HepG2 (cell line): ENCODE results near the gene ABCB8. TPM values are rescaled to one million over a fixed set of nuclear protein-coding genes. Genes with fewer than 3 reads are reported as not detected.
A peak's percentile ranks its signal among the peaks of the same experiment; 100 is the strongest.

Experiments used
- CHD4 ChIP-seq: fragments of 200-600 bp; sonication (generic); IDR thresholded peaks from 2 replicates; pipeline ENCODE4 v1.7.0; 2017; ENCODE audit warnings: mild to moderate bottlenecking, low read length, borderline replicate concordance
- MEIS2 ChIP-seq: sonication (generic); formaldehyde crosslinking; IDR thresholded peaks from 2 replicates; pipeline ENCODE4 v1.9.0; 2021; ENCODE audit warnings: mild to moderate bottlenecking, missing genetic modification reagents
- PRDM4 ChIP-seq: sonication (generic); formaldehyde crosslinking; IDR thresholded peaks from 2 replicates; pipeline ENCODE4 v1.9.0; 2021; ENCODE audit warnings: missing genetic modification reagents, borderline replicate concordance
- SMARCC2 ChIP-seq: fragments of 450-650 bp; IDR thresholded peaks from 2 replicates; pipeline ENCODE4 v1.6.1; 2017; ENCODE audit warnings: antibody characterized with exemption, mild to moderate bottlenecking
- TSC22D2 ChIP-seq: sonication (generic); formaldehyde crosslinking; IDR thresholded peaks from 2 replicates; pipeline ENCODE4 v1.5.1; 2020; ENCODE audit warnings: missing genetic modification reagents, mild to moderate bottlenecking, borderline replicate concordance
- ZBTB39 ChIP-seq: sonication (generic); formaldehyde crosslinking; IDR thresholded peaks from 2 replicates; pipeline ENCODE4 v1.5.0; 2020; ENCODE audit warnings: missing genetic modification reagents
- ZFP82 ChIP-seq: sonication (generic); formaldehyde crosslinking; IDR thresholded peaks from 2 replicates; pipeline ENCODE4 v1.5.1; 2020; ENCODE audit warnings: mild to moderate bottlenecking, missing genetic modification reagents, borderline replicate concordance
- ZHX2 ChIP-seq, 2 experiments: sonication (generic) in 1 of 2; formaldehyde crosslinking in 1 of 2; IDR thresholded peaks; 2 replicates each; pipeline versions ENCODE4 v1.6.1 to v1.9.0; 2014 to 2022; ENCODE audit warnings: antibody characterized with exemption in 1 of 2, borderline replicate concordance in 1 of 2, inconsistent platforms in 1 of 2, low read depth in 1 of 2, missing genetic modification reagents in 1 of 2
- ZNF646 ChIP-seq: sonication (generic); formaldehyde crosslinking; IDR thresholded peaks from 2 replicates; pipeline ENCODE4 v1.9.0; 2021; ENCODE audit warnings: mild to moderate bottlenecking, missing genetic modification reagents
- polyA plus RNA-seq, 8 experiments: library from polyadenylated mRNA; depleted of rRNA in 3 of 8; stranded (reverse) in 7 of 8; unstranded in 1 of 8; fragments of >200 nt; fragmentation: Illumina TruSeq in 4 of 8; extraction: Trizol in 4 of 8; gene quantifications; 2 replicates each; pipeline versions ENCODE4 v1.2.1 to v1.2.3, GENCODE V29; 2011 to 2016; ENCODE audit warnings: low read depth in 4 of 8, missing spikeins in 1 of 8, mixed read lengths in 1 of 8; ENCODE audit not compliant: insufficient read depth in 1 of 8
- total RNA-seq, 5 experiments: library from RNA; depleted of rRNA; stranded (reverse); fragments of >200 nt; fragmentation: Illumina TruSeq; extraction: Trizol; gene quantifications; 2 replicates each; pipeline ENCODE4 v1.2.3, GENCODE V29; 2016; ENCODE audit warnings: low read depth in 1 of 5

The ABCB8 gene
- total and polyA plus RNA-seq, 2 of the 13 experiments (the other 11 are each of a cell fraction or from before 2014, with no cell fraction given) = 6.6 to 16.7 TPM

GRCh38 chr7:151028131-151028947 lies at the start of gene ABCB8 (continued):
- TF ChIP-seq ZNF646 (CRISPR knock-in tag) (no peak), ZFP82 (CRISPR knock-in tag) (no peak), CHD4 (no peak), ZBTB39 (no peak), SMARCC2 (no peak), ZHX2 (IDR thresholded peaks at IDR 0.05; ENCODE audit: low read depth) (no peak), ZHX2 (CRISPR knock-in tag; IDR thresholded peaks at IDR 0.05; ENCODE audit: borderline replicate concordance) (no peak), MEIS2 (0 out of 2 replicates have a peak, but pooled peaks have one; percentile 19), TSC22D2 (CRISPR knock-in tag) (no peak), PRDM4 (CRISPR knock-in tag) (no peak)
